ENCODE results near the gene RAB37. TPM values are rescaled to one million over a fixed set of nuclear protein-coding genes. Genes with fewer than 3 reads are reported as not detected.

The RAB37 gene
- polyA plus RNA-seq, 1 experiment, result 0.12 TPM

- no peak for TF ChIP-seq CTCF (IDR thresholded peaks at IDR 0.05; ENCODE audit: insufficient read depth, low read depth, low read length)
- CTCF ChIA-PET, result interaction anchor here (0.6 to 9.3 kb wide), 33 partner anchors 8 to 176 kb away, joined by 3 to 297 read pairs (median 6); partner anchors contain the start of genes GRIN2C, NAT9 and OTOP2
- no peak for DNase-seq (ENCODE audit: low read depth)
- Histone ChIP-seq H3K27me3 (ENCODE audit: control insufficient read depth, insufficient read depth, low read length) (no peaks in the 10 kb centered on the region), H3K4me3 (ENCODE audit: low read depth, low read length) (no peak overlapping the region), H3K36me3 (ENCODE audit: control insufficient read depth, insufficient read depth, low read length) (peaks cover 11% of the 10 kb centered on the region)
- POLR2A ChIA-PET, result no interaction called here
Observed at GRCh38 chr17:74790161-74791058, 53.4 kb downstream of the RAB37 start.

GRCh38 chr17:74792586-74793105 is 55.6 kb downstream of the RAB37 start:
- POLR2A ChIA-PET, result no interaction called here
- TF ChIP-seq CTCF (IDR thresholded peaks at IDR 0.05; ENCODE audit: insufficient read depth, low read depth, low read length), result no peak

GRCh38 chr17:74795327-74796020 is 58.4 kb downstream of the RAB37 start:
- no peak for TF ChIP-seq CTCF (IDR thresholded peaks at IDR 0.05; ENCODE audit: insufficient read depth, low read depth, low read length)
- Histone ChIP-seq H3K4me3 (ENCODE audit: low read depth, low read length) (no peak overlapping the region), H3K27me3 (ENCODE audit: control insufficient read depth, insufficient read depth, low read length) (no peaks in the 10 kb centered on the region), H3K36me3 (ENCODE audit: control insufficient read depth, insufficient read depth, low read length) (peaks cover 11% of the 10 kb centered on the region)
- CTCF ChIA-PET, result interaction anchor here (1.4 to 9.3 kb wide), 2 partner anchors 17 to 68 kb away, joined by 3 to 297 read pairs; partner anchors contain the start of gene GRIN2C
- POLR2A ChIA-PET, result interaction anchor here (0.5 kb wide), 1 partner anchor 76 kb away, joined by 3 read pairs; no protein-coding TSS in a partner anchor
- DNase-seq (ENCODE audit: low read depth), result no peak

More at GRCh38 chr17:74792586-74793105, 55.6 kb downstream of the RAB37 start:
- Histone ChIP-seq H3K36me3 (ENCODE audit: control insufficient read depth, insufficient read depth, low read length) (peaks cover 12% of the 10 kb centered on the region), H3K4me3 (ENCODE audit: low read depth, low read length) (no peak overlapping the region), H3K27me3 (ENCODE audit: control insufficient read depth, insufficient read depth, low read length) (no peaks in the 10 kb centered on the region)
- CTCF ChIA-PET, result interaction anchor here (1.0 to 9.3 kb wide), 9 partner anchors 13 to 164 kb away, joined by 3 to 297 read pairs (median 5); partner anchors contain the start of genes GRIN2C and NAT9
- no peak for DNase-seq (ENCODE audit: low read depth)

GRCh38 chr17:74796211-74796610 is 59.2 kb downstream of the RAB37 start:
- CTCF ChIA-PET, result interaction anchor here (1.4 to 9.3 kb wide), 2 partner anchors 16 to 68 kb away, joined by 3 to 297 read pairs; partner anchors contain the start of gene GRIN2C
- H3K4me3 ChIP-seq (ENCODE audit: low read depth, low read length), result no peak overlapping the region
- POLR2A ChIA-PET, result no interaction called here
- no peaks in the 10 kb centered on the region for H3K27me3 ChIP-seq (ENCODE audit: control insufficient read depth, insufficient read depth, low read length)
- peaks cover 14% of the 10 kb centered on the region for H3K36me3 ChIP-seq (ENCODE audit: control insufficient read depth, insufficient read depth, low read length)
- no peak for TF ChIP-seq CTCF (IDR thresholded peaks at IDR 0.05; ENCODE audit: insufficient read depth, low read depth, low read length)
- DNase-seq (ENCODE audit: low read depth), result no peak
